Mesendoderm (in vitro differentiated cells): ENCODE measurements around the gene VPS16.

Source experiments
- DNase-seq: peaks from one replicate; pipeline ENCODE4 v3.0.0; 2013
- H2AK5ac ChIP-seq: 2 replicates; pipeline ENCODE4 v1.6.1; 2013; ENCODE audit warnings: low read length, inconsistent platforms
- H2BK120ac ChIP-seq: 2 replicates; pipeline ENCODE4 v1.6.1; 2013; ENCODE audit warnings: low read depth, mild to moderate bottlenecking, low read length, moderate library complexity, mixed read lengths
- H2BK15ac ChIP-seq: replicated peaks from 2 replicates; pipeline ENCODE4 v1.6.1; 2013; ENCODE audit warnings: low read depth, mild to moderate bottlenecking, moderate library complexity
- H2BK5ac ChIP-seq: 2 replicates; pipeline ENCODE4 v1.6.1; 2013; ENCODE audit warnings: low read length, inconsistent platforms
- H3K18ac ChIP-seq: 2 replicates; pipeline ENCODE4 v1.6.1; 2013; ENCODE audit warnings: mild to moderate bottlenecking, low read length, mixed read lengths
- H3K23ac ChIP-seq: one replicate; pipeline ENCODE4 v1.6.1; 2013; ENCODE audit warnings: low read length
- H3K27ac ChIP-seq: 2 replicates; pipeline ENCODE4 v1.5.1; 2013; ENCODE audit warnings: low read depth, mild to moderate bottlenecking, inconsistent platforms, low read length, moderate library complexity
- H3K27me3 ChIP-seq: 2 replicates; pipeline ENCODE4 v1.6.1; 2013; ENCODE audit warnings: low read length, control low read depth, mild to moderate bottlenecking, inconsistent platforms; ENCODE audit not compliant: insufficient read depth, poor library complexity
- H3K36me3 ChIP-seq: 2 replicates; pipeline ENCODE4 v1.6.1; 2013; ENCODE audit warnings: low read length, inconsistent platforms; ENCODE audit not compliant: control insufficient read depth, insufficient read depth
- H3K4ac ChIP-seq: one replicate; pipeline ENCODE4 v1.6.1; 2013; ENCODE audit warnings: low read depth, mild to moderate bottlenecking, low read length, moderate library complexity
- H3K4me1 ChIP-seq: 2 replicates; pipeline ENCODE4 v1.6.1; 2013; ENCODE audit warnings: low read depth, low read length, inconsistent platforms; ENCODE audit not compliant: control insufficient read depth
- H3K4me2 ChIP-seq: 2 replicates; pipeline ENCODE4 v1.6.1; 2013; ENCODE audit warnings: low read length
- H3K4me3 ChIP-seq: 2 replicates; pipeline ENCODE4 v1.5.1; 2013; ENCODE audit warnings: mild to moderate bottlenecking, low read length
- H3K56ac ChIP-seq: one replicate; pipeline ENCODE4 v1.6.1; 2013; ENCODE audit warnings: low read length
- H3K79me1 ChIP-seq: 2 replicates; pipeline ENCODE4 v1.6.1; 2013; ENCODE audit warnings: low read length, inconsistent platforms
- H3K79me2 ChIP-seq: 2 replicates; pipeline ENCODE4 v1.6.1; 2013; ENCODE audit warnings: mild to moderate bottlenecking, low read length; ENCODE audit not compliant: control insufficient read depth, insufficient read depth
- H3K9ac ChIP-seq: 2 replicates; pipeline ENCODE4 v1.6.1; 2013; ENCODE audit warnings: low read length, inconsistent platforms
- H4K5ac ChIP-seq: one replicate; pipeline ENCODE4 v1.6.1; 2013; ENCODE audit warnings: low read length
- H4K8ac ChIP-seq: one replicate; pipeline ENCODE4 v1.6.1; 2013; ENCODE audit warnings: low read depth, mild to moderate bottlenecking, control low read depth, low read length, moderate library complexity
- WGBS: extraction: QIAGEN DNeasy Blood & Tissue Kit; methylation state at CpG from one replicate; pipeline ENCODE4 v1.1.7; 2013; ENCODE audit warnings: low lambda C conversion rate, missing lambda C conversion rate; ENCODE audit not compliant: insufficient coverage; ENCODE audit errors: extremely low coverage; 5-methylcytosine and 5-hydroxymethylcytosine counted together

Gene VPS16

GRCh38 chr20:2903686-2904085 lies 63.1 kb downstream of the VPS16 start:
- H4K8ac ChIP-seq = no peak overlapping the region
- no peak overlapping the region for H2AK5ac ChIP-seq
- no peaks in the 10 kb centered on the region for H3K27me3 ChIP-seq
- no peaks in the 10 kb centered on the region for H3K4me1 ChIP-seq
- no peak overlapping the region for H2BK15ac ChIP-seq
- no peak overlapping the region for H2BK120ac ChIP-seq
- no peak overlapping the region for H3K27ac ChIP-seq
- no peak overlapping the region for H4K5ac ChIP-seq
- no peak overlapping the region for H3K4me3 ChIP-seq
- WGBS = 100% methylated on average over 1 of the region's 6 CpGs
- DNase-seq = no peak
- H3K9ac ChIP-seq = no peak overlapping the region
- H3K18ac ChIP-seq = no peak overlapping the region
- H2BK5ac ChIP-seq = no peak overlapping the region
- H3K36me3 ChIP-seq = no peaks in the 10 kb centered on the region
- H3K4ac ChIP-seq = no peak overlapping the region
- no peak overlapping the region for H3K56ac ChIP-seq
- H3K23ac ChIP-seq = no peak overlapping the region
- peaks cover 4% of the 10 kb centered on the region for H3K79me1 ChIP-seq
- H3K79me2 ChIP-seq = no peaks in the 10 kb centered on the region
- no peak overlapping the region for H3K4me2 ChIP-seq

- DNase-seq = no peak
- H3K4me3 ChIP-seq = no peak overlapping the region
Measured at GRCh38 chr20:2907519-2907918, 67.0 kb downstream of the VPS16 start.

GRCh38 chr20:2909953-2910352 lies 69.4 kb downstream of the VPS16 start:
- Histone ChIP-seq H2BK120ac (no peak overlapping the region), H3K27me3 (no peaks in the 10 kb centered on the region), H3K4me2 (no peak overlapping the region), H3K27ac (no peak overlapping the region), H3K79me2 (no peaks in the 10 kb centered on the region), H4K8ac (no peak overlapping the region), H3K36me3 (no peaks in the 10 kb centered on the region), H3K4me3 (no peak overlapping the region), H3K56ac (no peak overlapping the region), H3K9ac (no peak overlapping the region), H2AK5ac (no peak overlapping the region), H3K18ac (no peak overlapping the region), H2BK15ac (no peak overlapping the region), H3K4ac (no peak overlapping the region), H3K4me1 (no peaks in the 10 kb centered on the region), H2BK5ac (no peak overlapping the region), H4K5ac (no peak overlapping the region), H3K79me1 (no peaks in the 10 kb centered on the region), H3K23ac (no peak overlapping the region)
- no peak for DNase-seq
- no CpG with 5 or more reads among the region's 2 CpGs for WGBS

More at GRCh38 chr20:2907519-2907918, 67.0 kb downstream of the VPS16 start:
- H3K27me3 ChIP-seq = no peaks in the 10 kb centered on the region
- H3K56ac ChIP-seq = no peak overlapping the region
- WGBS = 100% methylated on average over 2 of the region's 3 CpGs
- no peak overlapping the region for H3K18ac ChIP-seq
- H3K4me2 ChIP-seq = no peak overlapping the region
- H3K9ac ChIP-seq = no peak overlapping the region
- no peak overlapping the region for H2BK5ac ChIP-seq
- no peak overlapping the region for H2BK120ac ChIP-seq
- no peak overlapping the region for H3K27ac ChIP-seq
- H2AK5ac ChIP-seq = no peak overlapping the region
- H4K8ac ChIP-seq = no peak overlapping the region
- no peaks in the 10 kb centered on the region for H3K36me3 ChIP-seq
- peaks cover 2% of the 10 kb centered on the region for H3K79me1 ChIP-seq
- no peak overlapping the region for H3K23ac ChIP-seq
- no peaks in the 10 kb centered on the region for H3K79me2 ChIP-seq
- no peak overlapping the region for H3K4ac ChIP-seq
- H3K4me1 ChIP-seq = no peaks in the 10 kb centered on the region
- no peak overlapping the region for H2BK15ac ChIP-seq
- H4K5ac ChIP-seq = no peak overlapping the region

- Histone ChIP-seq H3K27ac (no peak overlapping the region), H3K79me2 (no peaks in the 10 kb centered on the region), H3K56ac (no peak overlapping the region), H3K4me2 (no peak overlapping the region), H3K9ac (no peak overlapping the region), H2BK5ac (no peak overlapping the region), H3K27me3 (no peaks in the 10 kb centered on the region), H3K18ac (no peak overlapping the region), H3K23ac (no peak overlapping the region), H2AK5ac (no peak overlapping the region), H3K4me1 (no peaks in the 10 kb centered on the region), H2BK120ac (no peak overlapping the region), H2BK15ac (no peak overlapping the region), H4K8ac (no peak overlapping the region), H3K4ac (no peak overlapping the region), H3K79me1 (no peaks in the 10 kb centered on the region), H3K36me3 (no peaks in the 10 kb centered on the region), H4K5ac (no peak overlapping the region), H3K4me3 (no peak overlapping the region)
- DNase-seq = peak; percentile 68
Measured at GRCh38 chr20:2911200-2911599, 70.7 kb downstream of the VPS16 start.

- Histone ChIP-seq H3K23ac (no peak overlapping the region), H3K4ac (no peak overlapping the region), H4K5ac (no peak overlapping the region), H3K9ac (no peak overlapping the region), H3K4me1 (no peaks in the 10 kb centered on the region), H2AK5ac (no peak overlapping the region), H2BK5ac (no peak overlapping the region), H3K79me1 (no peaks in the 10 kb centered on the region), H2BK15ac (no peak overlapping the region), H3K79me2 (no peaks in the 10 kb centered on the region), H4K8ac (no peak overlapping the region), H3K4me2 (no peak overlapping the region), H3K56ac (no peak overlapping the region), H2BK120ac (no peak overlapping the region), H3K36me3 (no peaks in the 10 kb centered on the region), H3K4me3 (no peak overlapping the region), H3K27me3 (no peaks in the 10 kb centered on the region), H3K27ac (no peak overlapping the region), H3K18ac (no peak overlapping the region)
- DNase-seq = no peak
Measured at GRCh38 chr20:2914160-2914559, 73.6 kb downstream of the VPS16 start.
